GM19328 (cell line): ENCODE measurements around the gene GDF3.
"Not testable (repeated sequence)": the region's sequence is repeated elsewhere in the genome, so short reads cannot be mapped to it uniquely, and the experiment has no call there.

Source experiments
- ATAC-seq: cut with Tn5 transposase; IDR thresholded peaks from one replicate; pipeline ENCODE4 v1.9.1; 2021; ENCODE audit warnings: mild to moderate bottlenecking, moderate library complexity; ENCODE audit not compliant: unreplicated experiment

The GDF3 gene

DNA sequence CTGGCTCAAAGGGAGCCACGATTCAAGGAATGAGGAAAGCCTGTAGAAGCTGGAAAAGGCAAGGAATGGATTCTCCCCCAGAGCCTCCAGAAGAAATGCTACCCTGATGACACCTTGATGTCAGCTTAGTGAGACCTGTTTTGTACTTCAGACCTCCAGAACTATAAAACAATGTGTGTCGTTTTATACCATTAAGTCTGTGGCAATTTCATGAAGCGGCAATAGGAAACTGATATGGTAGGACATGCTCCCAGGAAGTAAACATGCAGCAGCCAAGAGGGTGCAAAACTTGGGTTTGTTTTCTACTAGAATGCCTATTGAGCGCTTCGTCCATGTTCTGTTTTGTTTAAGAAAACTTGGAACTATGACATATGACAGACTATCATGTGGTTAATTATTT is 27.4 kb downstream of the GDF3 start:
- ATAC-seq, result no peak

DNA sequence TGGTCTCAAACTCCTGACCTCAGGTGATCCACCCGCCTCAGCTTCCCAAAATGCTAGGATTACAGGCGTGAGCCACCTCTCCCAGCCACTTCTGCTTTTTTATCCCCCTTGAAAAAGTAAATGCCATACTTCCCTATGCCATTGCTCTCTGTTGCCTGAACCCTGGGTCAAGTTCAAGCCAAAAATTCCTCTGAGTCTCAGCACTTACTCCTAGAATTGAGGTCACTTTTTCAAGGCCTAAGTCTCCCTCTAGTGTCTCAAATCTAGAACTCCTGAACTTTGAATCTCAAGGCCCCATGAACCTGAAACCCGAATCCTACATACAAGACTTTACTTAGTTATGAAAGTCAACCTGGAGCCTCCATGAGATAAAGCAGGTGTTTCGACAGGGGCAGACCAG is 28.4 kb downstream of the GDF3 start:
- no peak for ATAC-seq

DNA sequence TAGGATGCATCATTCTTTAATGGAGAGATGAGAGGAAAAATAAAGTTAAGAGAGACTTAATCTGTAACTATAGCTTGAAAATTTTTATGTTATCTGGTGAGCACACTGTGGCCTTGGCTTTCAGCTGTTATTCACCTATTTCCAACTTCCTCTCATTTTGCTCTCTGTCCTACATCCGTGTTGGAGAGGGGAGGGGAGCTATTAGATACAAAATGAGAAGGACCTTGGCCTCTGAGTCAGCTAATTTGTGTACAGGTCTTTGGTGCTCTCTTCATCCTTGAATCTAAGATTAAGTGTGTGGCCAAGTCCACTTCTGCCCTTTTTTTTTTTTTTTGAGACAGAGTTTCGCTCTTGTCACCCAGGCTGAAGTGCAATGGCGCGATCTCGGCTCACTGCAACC is 29.0 kb downstream of the GDF3 start:
- ATAC-seq, result no peak

DNA sequence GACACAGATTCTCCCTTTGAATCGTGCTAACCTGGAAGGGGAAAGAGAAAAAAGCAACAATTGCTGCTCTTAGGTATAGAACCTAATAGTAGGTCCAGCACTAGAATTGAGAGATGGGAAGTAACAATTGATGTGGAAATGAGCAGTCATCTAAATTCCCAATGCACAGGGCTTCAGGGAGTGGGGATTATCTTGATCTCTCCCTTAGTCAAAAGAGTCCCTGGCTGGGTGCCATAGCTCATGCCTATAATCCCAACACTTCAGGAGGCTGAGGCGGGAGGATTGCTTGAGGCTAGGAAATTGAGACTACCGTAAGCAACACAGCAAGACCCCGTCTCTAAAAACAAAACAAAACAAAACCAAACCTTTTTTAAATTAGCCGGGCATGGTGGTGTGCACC is 33.8 kb downstream of the GDF3 start:
- ATAC-seq, result no peak

DNA sequence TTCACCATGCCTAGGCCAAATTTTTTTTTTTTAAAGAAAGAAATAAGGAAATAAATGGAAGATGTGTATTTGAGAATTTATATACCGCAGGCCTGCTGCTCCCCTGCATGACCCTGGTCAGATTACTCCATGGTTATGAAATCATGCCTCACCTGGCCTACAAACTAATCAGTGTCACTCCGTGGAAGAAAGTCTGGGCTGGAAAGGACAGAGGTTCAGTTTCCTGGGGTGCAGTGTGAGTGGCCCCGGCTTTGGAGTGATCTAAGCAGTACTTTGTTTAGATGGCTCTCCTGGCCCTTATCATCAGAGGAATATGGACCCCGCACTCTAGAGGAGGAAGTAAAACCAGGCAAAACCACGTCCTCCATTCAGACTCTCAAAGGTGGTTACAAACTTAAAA is 39.5 kb downstream of the GDF3 start:
- ATAC-seq, result no peak

DNA sequence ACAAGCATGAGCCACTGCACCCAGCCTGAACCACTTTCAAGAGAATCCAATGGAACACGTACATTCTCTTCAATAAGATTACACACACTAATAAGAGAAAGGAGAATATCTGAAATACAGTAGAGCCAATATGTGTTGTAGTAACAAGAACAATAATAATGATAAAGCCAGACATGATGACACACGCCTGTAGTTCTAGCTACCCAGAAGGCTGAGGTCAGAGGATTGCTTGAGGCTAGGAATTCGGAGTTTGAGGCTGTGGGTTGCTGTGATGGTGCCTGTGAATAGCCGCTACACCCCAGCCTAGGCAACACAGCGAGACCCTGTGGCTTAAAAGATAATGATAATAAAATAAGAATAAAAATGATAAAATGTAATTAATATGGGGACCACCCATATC is 45.5 kb downstream of the GDF3 start:
- ATAC-seq, result no peak

DNA sequence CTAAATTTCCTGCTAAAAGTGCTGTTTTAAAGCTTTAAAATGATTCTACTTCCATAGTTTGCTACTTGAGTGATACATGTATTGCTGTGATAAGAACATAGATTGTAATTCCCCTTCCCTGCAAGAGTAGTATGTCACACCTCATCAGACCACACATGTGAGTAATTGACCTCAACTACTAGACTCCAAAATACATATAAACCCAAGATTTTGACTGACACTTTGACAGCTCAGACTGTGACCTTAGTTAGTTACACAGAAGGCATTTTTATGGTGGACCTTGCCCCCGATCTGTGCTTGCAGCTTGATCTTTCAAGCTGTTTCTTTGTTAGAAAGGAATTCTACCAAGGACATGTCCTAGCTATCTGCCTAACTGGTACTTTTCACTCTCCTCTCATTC is 48.5 kb downstream of the GDF3 start:
- no peak for ATAC-seq

DNA sequence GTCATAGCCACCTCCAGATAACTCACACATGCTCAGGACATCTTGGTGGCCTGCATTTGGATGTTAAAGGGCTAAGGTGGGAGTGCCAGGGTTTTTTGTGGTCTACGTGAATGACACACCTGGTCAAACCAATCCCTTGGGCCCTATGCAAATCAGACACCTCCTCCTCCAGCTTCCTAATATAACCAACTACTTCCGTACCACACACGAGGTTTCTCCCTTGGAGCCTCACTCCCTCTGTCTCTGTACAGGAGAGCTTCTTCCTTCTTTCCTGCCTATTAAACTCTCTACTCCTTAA is 49.4 kb downstream of the GDF3 start:
- no peak for ATAC-seq

DNA sequence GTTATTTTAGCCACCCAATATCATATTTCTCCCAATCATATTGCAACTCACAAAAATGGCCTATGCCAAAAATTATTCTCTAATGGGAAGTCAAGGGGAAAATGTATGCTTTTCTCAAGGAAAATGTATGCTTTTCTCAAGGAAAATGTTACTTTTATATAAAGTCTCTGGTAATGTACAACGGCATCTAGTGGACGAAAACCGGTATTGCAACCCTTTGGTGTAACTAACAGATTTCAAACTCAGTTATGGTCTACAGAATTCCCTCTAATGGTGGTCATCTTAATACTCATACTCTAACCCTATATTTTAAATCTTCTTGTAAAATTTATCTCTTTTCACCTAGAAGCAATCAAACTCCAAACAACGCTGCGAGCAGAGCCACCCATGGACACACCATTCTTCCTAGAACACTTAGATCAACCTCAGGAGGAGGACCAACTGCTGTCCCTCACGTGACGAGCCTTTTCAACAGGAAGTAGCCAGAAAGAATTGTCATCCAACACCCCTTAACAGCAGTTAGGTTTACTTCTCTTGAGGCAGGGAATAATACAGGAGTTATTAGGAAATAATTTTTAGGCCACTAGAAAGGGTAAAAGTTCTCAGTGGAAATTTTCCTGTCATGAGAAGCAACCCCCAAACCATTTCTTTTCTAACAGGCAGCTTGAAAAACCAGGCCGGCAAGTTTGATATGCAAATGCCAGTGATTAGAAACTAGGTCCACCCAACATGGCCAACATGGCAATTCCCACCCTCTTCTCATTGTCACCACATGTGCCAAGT is 50.0 kb downstream of the GDF3 start:
- no peak for ATAC-seq

DNA sequence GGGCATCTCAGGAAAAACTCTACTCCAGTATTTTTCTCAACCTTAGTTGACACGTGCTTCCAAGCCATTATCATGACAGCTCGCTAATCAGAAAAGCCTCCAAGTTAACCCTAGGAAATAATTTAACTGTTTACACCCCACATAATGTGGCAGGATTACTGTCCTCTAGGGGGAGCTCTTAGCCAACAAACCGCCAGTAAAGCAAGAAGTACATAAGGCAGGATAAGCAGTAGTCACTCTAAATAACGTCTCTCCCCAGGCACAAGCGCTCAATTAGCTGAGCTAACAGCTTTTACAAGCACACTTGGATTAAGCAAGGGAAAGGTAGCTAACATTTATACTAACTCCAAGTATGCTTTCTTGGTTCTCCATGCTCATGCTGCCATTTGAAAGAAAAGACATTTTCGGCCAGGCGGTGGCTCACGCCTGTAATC is 52.7 kb downstream of the GDF3 start:
- ATAC-seq, result no peak

DNA sequence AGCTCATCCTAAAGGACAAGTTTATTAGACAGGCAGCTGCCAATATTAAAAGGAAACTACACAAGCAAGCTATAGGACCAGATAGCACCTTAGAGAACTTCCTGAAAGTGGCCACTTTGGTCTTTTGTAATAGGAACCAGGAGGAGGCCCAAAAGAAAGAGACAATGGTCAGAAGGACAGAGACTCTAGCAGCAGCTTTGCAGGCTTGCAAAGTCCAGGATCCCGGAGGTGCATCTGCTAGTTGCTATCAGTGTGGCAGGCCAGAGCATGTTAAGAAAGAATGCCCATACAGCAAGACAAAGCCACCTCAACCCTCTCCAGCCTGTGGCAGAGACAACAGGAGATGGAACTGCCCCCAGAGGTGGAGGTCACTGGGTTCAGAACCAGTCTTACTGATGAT is 53.3 kb downstream of the GDF3 start:
- no peak for ATAC-seq

DNA sequence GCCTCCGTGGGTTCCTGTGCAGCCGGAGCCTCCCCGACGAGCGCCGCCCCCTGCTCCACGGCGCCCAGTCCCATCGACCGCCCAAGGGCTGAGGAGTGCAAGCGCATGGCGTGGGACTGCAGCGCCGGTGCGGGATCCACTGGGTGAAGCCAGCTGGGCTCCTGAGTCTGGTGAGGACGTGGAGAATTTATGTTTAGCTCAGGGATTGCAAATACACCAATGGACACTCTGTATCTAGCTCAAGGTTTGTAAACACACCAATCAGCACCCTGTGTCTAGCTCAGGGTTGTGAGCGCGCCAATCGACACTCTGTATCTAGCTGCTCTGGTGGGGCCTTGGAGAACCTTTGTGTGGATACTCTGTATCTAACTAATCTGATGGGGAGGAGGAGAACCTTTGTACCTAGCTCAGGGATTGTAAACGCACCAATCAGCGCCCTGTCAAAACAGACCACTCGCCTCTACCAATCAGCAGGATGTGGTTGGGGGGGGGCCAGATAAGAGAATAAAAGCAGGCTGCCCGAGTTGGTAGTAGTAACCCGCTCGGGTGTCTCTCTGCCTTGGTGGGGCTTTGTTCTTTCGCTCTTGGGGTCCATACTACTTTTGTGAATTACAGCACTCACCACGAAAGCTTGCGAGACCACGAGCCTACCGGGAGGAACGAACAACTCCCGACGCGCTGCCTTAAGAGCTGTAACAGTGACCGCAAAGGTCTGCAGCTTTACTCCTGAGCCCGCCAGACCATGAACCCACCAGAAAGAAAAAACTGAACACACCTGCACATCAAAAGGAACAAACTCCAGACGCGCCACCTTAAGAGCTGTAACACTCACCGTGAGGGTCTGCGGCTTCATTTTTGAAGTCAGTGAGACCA is 55.2 kb downstream of the GDF3 start:
- not testable (repeated sequence) for ATAC-seq
